HCT116 (cell line): ENCODE data around the gene ARHGAP18. TPM values are rescaled to one million over a fixed set of nuclear protein-coding genes. Genes with fewer than 3 reads are reported as not detected.

Source experiments
- ATAC-seq: fragments of 200-7000 bp; cut with Tn5 transposase; 2 replicates; pipeline ENCODE4 v1.9.1; 2020; ENCODE audit warnings: mild to moderate bottlenecking, moderate library complexity
- BruUV-seq: library from RNA; stranded (reverse); fragments of 400-500 nt; replicated peaks from 2 replicates; lab custom pipeline; 2021; lab: Mats Ljungman, UMichigan
- CTCF ChIA-PET: fragments of 300-600 bp; sonication (Branson Sonifier 250); formaldehyde crosslinking; loops from one replicate; lab custom pipeline; 2021; ENCODE audit warnings: antibody characterized with exemption; lab: Charles Lee
- POLR2A ChIA-PET: fragments of 300-600, 350-600 bp; sonication (Branson Sonifier 250); formaldehyde crosslinking; loops from one replicate; lab custom pipeline; 2021; ENCODE audit warnings: antibody characterized with exemption; lab: Charles Lee
- RAD21 ChIA-PET, 2 experiments: fragments of 300-600 bp; sonication (Branson Sonifier 250); formaldehyde crosslinking; loops; one replicate each; lab custom pipeline; 2023; ENCODE audit warnings: low total read pairs in 2 of 2; ENCODE audit not compliant: uncharacterized antibody in 2 of 2, unreplicated experiment in 2 of 2, low non-redundant PET in 1 of 2; lab: Charles Lee
- DNase-seq: peaks from one replicate; pipeline ENCODE4 v3.0.0-alpha.2; 2010; ENCODE audit warnings: low read depth, low spot score
- H2AFZ ChIP-seq: fragments of 200-600 bp; shearing (Covaris generic), sonication (generic); 2 replicates; pipeline ENCODE4 v1.6.1; 2017; ENCODE audit warnings: low read depth, mixed run types, mixed read lengths, antibody characterized with exemption, low read length; ENCODE audit not compliant: poor library complexity, severe bottlenecking
- H3K27ac ChIP-seq: 2 replicates; pipeline ENCODE4 v1.5.1; 2012; ENCODE audit warnings: low read depth, low read length
- H3K27me3 ChIP-seq: fragments of 200-600 bp; sonication (generic); 2 replicates; pipeline ENCODE4 v1.6.1; 2016; ENCODE audit warnings: mixed run types, low read length, mixed read lengths; ENCODE audit not compliant: insufficient read depth
- H3K36me3 ChIP-seq, 2 experiments: fragments of 200-500 bp in 1 of 2; fragments of 200-600 bp in 1 of 2; sonication (Bioruptor generic) in 1 of 2; sonication (generic) in 1 of 2; 2 replicates each; pipeline versions ENCODE4 v1.5.1 to v1.6.1; 2014 to 2016; ENCODE audit warnings: low read length in 2 of 2, inconsistent platforms in 1 of 2, mixed read lengths in 1 of 2, mixed run types in 1 of 2; ENCODE audit not compliant: insufficient read depth in 2 of 2, control insufficient read depth in 1 of 2
- H3K4me1 ChIP-seq, 2 experiments: fragments of 200-600 bp in 1 of 2; sonication (generic) in 1 of 2; 2 replicates each; pipeline versions ENCODE4 v1.5.1 to v1.6.1; 2012 to 2017; ENCODE audit warnings: low read length in 2 of 2, inconsistent platforms in 1 of 2, mild to moderate bottlenecking in 1 of 2, mixed read lengths in 1 of 2, mixed run types in 1 of 2, moderate library complexity in 1 of 2; ENCODE audit not compliant: insufficient read depth in 2 of 2, control insufficient read depth in 1 of 2
- H3K4me2 ChIP-seq: fragments of 200-600 bp; sonication (generic); 2 replicates; pipeline ENCODE4 v1.6.1; 2017; ENCODE audit warnings: mixed run types, low read length, mixed read lengths
- H3K4me3 ChIP-seq, 2 experiments: fragments of 200-600 bp in 1 of 2; sonication (generic) in 1 of 2; replicated peaks in 1 of 2; 2 replicates each; pipeline ENCODE4 v1.5.1; 2011 to 2016; ENCODE audit warnings: low read length in 2 of 2, control low read depth in 1 of 2, low read depth in 1 of 2, mild to moderate bottlenecking in 1 of 2, mixed read lengths in 1 of 2, mixed run types in 1 of 2
- H3K79me2 ChIP-seq: fragments of 200-600 bp; sonication (generic); 2 replicates; pipeline ENCODE4 v1.6.1; 2017; ENCODE audit warnings: mild to moderate bottlenecking, mixed run types, low read length, moderate library complexity, mixed read lengths; ENCODE audit not compliant: insufficient read depth
- H3K9ac ChIP-seq: fragments of 200-600 bp; sonication (generic); 2 replicates; pipeline ENCODE4 v1.6.1; 2016; ENCODE audit warnings: low read length, mixed read lengths
- H3K9me2 ChIP-seq: fragments of 200-600 bp; sonication (generic), shearing (Covaris generic); 2 replicates; pipeline ENCODE4 v1.6.1; 2017; ENCODE audit warnings: mixed run types, mild to moderate bottlenecking, moderate library complexity; ENCODE audit not compliant: insufficient read depth
- H3K9me3 ChIP-seq, 2 experiments: fragments of 200-500 bp in 1 of 2; fragments of 200-600 bp in 1 of 2; sonication (Bioruptor generic) in 1 of 2; sonication (generic) in 1 of 2; 2 replicates each; pipeline ENCODE4 v1.6.1; 2014 to 2017; ENCODE audit warnings: low read length in 2 of 2, mixed read lengths in 2 of 2, inconsistent platforms in 1 of 2, low read depth in 1 of 2, mild to moderate bottlenecking in 1 of 2, mixed run types in 1 of 2, moderate library complexity in 1 of 2; ENCODE audit not compliant: control insufficient read depth in 1 of 2, insufficient read depth in 1 of 2
- H4K20me1 ChIP-seq: fragments of 200-600 bp; sonication (generic), shearing (Covaris generic); 2 replicates; pipeline ENCODE4 v1.6.1; 2017; ENCODE audit warnings: mixed run types, mild to moderate bottlenecking, moderate library complexity; ENCODE audit not compliant: insufficient read depth
- ATF3 ChIP-seq: IDR thresholded peaks from 2 replicates; pipeline ENCODE4 v1.6.1; 2012
- CBX3 ChIP-seq: IDR thresholded peaks from 2 replicates; pipeline ENCODE4 v1.6.1; 2012; ENCODE audit warnings: low read depth
- CTCF ChIP-seq, 3 experiments: fragments of 200-600 bp in 1 of 3; sonication (generic) in 1 of 3; IDR thresholded peaks in 2 of 3; conservative IDR thresholded peaks in 1 of 3; 2 replicates each; pipeline ENCODE4 v1.5.1; 2012 to 2017; ENCODE audit warnings: low read depth in 2 of 3, low read length in 2 of 3, antibody characterized with exemption in 1 of 3, borderline replicate concordance in 1 of 3, control low read depth in 1 of 3, mild to moderate bottlenecking in 1 of 3, mixed read lengths in 1 of 3, mixed run types in 1 of 3, moderate library complexity in 1 of 3; ENCODE audit not compliant: insufficient read depth in 1 of 3
- EGR1 ChIP-seq: IDR thresholded peaks from 2 replicates; pipeline ENCODE4 v1.6.1; 2012; ENCODE audit warnings: low read depth
- ELF1 ChIP-seq: IDR thresholded peaks from 2 replicates; pipeline ENCODE4 v1.6.1; 2012; ENCODE audit warnings: low read depth, borderline replicate concordance
- FOSL1 ChIP-seq: IDR thresholded peaks from 2 replicates; pipeline ENCODE4 v1.6.1; 2012; ENCODE audit warnings: low read depth
- POLR2A ChIP-seq: IDR thresholded peaks from 2 replicates; pipeline ENCODE4 v1.7.0; 2011; ENCODE audit warnings: borderline replicate concordance; ENCODE audit not compliant: insufficient read depth, insufficient read length; ENCODE audit errors: extremely low read depth
- RAD21 ChIP-seq: IDR thresholded peaks from 2 replicates; pipeline ENCODE4 v1.6.1; 2012; ENCODE audit warnings: low read depth, mild to moderate bottlenecking
- REST ChIP-seq: IDR thresholded peaks from 2 replicates; pipeline ENCODE4 v1.6.1; 2012; ENCODE audit warnings: low read depth
- SIN3A ChIP-seq: IDR thresholded peaks from 2 replicates; pipeline ENCODE4 v1.6.1; 2012; ENCODE audit warnings: low read depth
- SP1 ChIP-seq: IDR thresholded peaks from 2 replicates; pipeline ENCODE4 v1.6.1; 2012; ENCODE audit warnings: low read depth
- SRF ChIP-seq: IDR thresholded peaks from 2 replicates; pipeline ENCODE4 v1.6.1; 2012; ENCODE audit warnings: low read depth
- TCF7L2 ChIP-seq: IDR thresholded peaks from 2 replicates; pipeline ENCODE4 v1.7.0; 2011; ENCODE audit warnings: borderline replicate concordance, inconsistent platforms; ENCODE audit not compliant: insufficient read depth, insufficient read length; ENCODE audit errors: extremely low read depth
- YY1 ChIP-seq: IDR thresholded peaks from 2 replicates; pipeline ENCODE4 v1.6.1; 2011; ENCODE audit warnings: low read length, low read depth, moderate library complexity, mild to moderate bottlenecking; ENCODE audit not compliant: insufficient replicate concordance; ENCODE audit errors: extremely low read depth
- ZFX ChIP-seq: fragments of 450-650 bp; IDR thresholded peaks from 2 replicates; pipeline ENCODE4 v1.6.1; 2017
- ZNF274 ChIP-seq: fragments of 200-500 bp; sonication (Bioruptor generic); IDR thresholded peaks from 2 replicates; pipeline ENCODE4 v1.6.1; 2014; ENCODE audit warnings: mild to moderate bottlenecking, low read depth, low read length, inconsistent platforms
- intact Hi-C: fragments of 100-400 bp; cut with micrococcal nuclease; formaldehyde crosslinking; loops from 2 replicates; pipeline ENCODE4 v1.10.0; 2022
- total RNA-seq: library from RNA; stranded (reverse); gene quantifications from one replicate; pipeline ENCODE4 v1.2.1, GENCODE V29; 2021; ENCODE audit not compliant: unreplicated experiment
- TF ChIP-seq, protein P1 (sequence below): IDR thresholded peaks from 2 replicates; pipeline ENCODE4 v1.6.1; 2012

Gene ARHGAP18
- total RNA-seq, 1 experiment from 2014 or later: 70.3 TPM

GRCh38 chr6:129583866-129584265 lies 126.1 kb downstream of the ARHGAP18 start (continued):
- TF ChIP-seq REST: no peak
- TF ChIP-seq ZFX: no peak

DNA sequence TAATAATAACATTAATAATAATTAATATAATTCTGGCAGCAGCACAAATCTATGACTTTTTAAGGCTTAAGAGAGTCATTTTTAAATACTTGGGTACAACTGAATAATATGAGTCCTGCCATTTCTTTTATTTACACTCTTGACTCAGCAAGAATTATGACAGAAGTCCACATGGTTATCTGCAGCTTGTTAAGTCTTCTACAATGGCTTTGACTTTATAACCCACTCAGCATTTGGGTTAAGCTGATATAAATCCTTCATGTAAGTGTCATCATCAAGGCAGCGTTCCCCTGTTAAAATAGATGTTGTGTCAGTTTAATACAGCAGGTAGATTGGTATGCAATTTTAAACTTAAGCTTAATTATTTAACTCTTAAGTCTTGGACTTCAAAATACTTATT lies 131.7 kb downstream of the ARHGAP18 start:
- H3K9me3 ChIP-seq: no peaks in the 10 kb centered on the region
- H3K9ac ChIP-seq: no peak overlapping the region
- no peaks in the 10 kb centered on the region for H4K20me1 ChIP-seq
- no peaks in the 10 kb centered on the region for H3K27me3 ChIP-seq
- no TSS peak for BruUV-seq
- H3K36me3 ChIP-seq: peaks cover 9 to 24% of the 10 kb centered on the region in 2 experiments
- no peak overlapping the region for H3K4me3 ChIP-seq
- intact Hi-C loops: loop anchor here (10.0 kb wide), 3 partner anchors 774 to 1844 kb away; no protein-coding TSS in a partner anchor
- H3K9me2 ChIP-seq: no peaks in the 10 kb centered on the region
- peaks cover 12 to 13% of the 10 kb centered on the region in 2 experiments; a peak in 3 of 4 replicates for H3K4me1 ChIP-seq
- H3K79me2 ChIP-seq: no peaks in the 10 kb centered on the region
- no peak overlapping the region for H3K4me2 ChIP-seq
- DNase-seq (no peak), ATAC-seq (no peak)
- H3K27ac ChIP-seq: no peak overlapping the region; the same call in 1 of the 2 replicates
- H2AFZ ChIP-seq: no peak overlapping the region
- ChIA-PET CTCF (interaction anchor here (1.1 to 1.2 kb wide), 2 partner anchors 20 to 79 kb away, joined by 4 read pairs; no protein-coding TSS in a partner anchor), RAD21 (no interaction called here), POLR2A (no interaction called here)
- no peak for TF ChIP-seq ELF1
- no peak for TF ChIP-seq ATF3
- TF ChIP-seq SIN3A: no peak
- no peak for TF ChIP-seq FOSL1
- no peak for TF ChIP-seq TCF7L2
- TF ChIP-seq YY1: no peak
- no peak for TF ChIP-seq CTCF (IDR thresholded peaks at IDR 0.05 in 2 of 3, conservative IDR thresholded peaks at IDR 0.05 in 1 of 3; ENCODE audit: borderline replicate concordance in 1 of 3, insufficient read depth in 1 of 3, low read depth in 2 of 3, low read length in 2 of 3)
- TF ChIP-seq SP1: no peak
- no peak for TF ChIP-seq RAD21
- TF ChIP-seq REST: no peak
- TF ChIP-seq ZNF274: no peak
- TF ChIP-seq EGR1: no peak
- no peak for TF ChIP-seq POLR2A
- no peak for TF ChIP-seq SRF
- TF ChIP-seq, protein P1, sequence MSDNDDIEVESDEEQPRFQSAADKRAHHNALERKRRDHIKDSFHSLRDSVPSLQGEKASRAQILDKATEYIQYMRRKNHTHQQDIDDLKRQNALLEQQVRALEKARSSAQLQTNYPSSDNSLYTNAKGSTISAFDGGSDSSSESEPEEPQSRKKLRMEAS: no peak
- TF ChIP-seq CBX3: no peak
